ES-I3 (cell line): ENCODE measurements around the gene SLC9A8.
A peak's percentile ranks its signal among the peaks of the same experiment; 100 is the strongest.
"Not testable (repeated sequence)": the region's sequence is repeated elsewhere in the genome, so short reads cannot be mapped to it uniquely, and the experiment has no call there.

Experiments
- H3K36me3 ChIP-seq: 2 replicates; pipeline ENCODE4 v1.6.1; 2013; ENCODE audit warnings: mild to moderate bottlenecking, low read length, control low read depth, moderate library complexity; ENCODE audit not compliant: insufficient read depth
- H3K4me1 ChIP-seq: 2 replicates; pipeline ENCODE4 v1.6.1; 2013; ENCODE audit warnings: mild to moderate bottlenecking, control low read depth, low read length; ENCODE audit not compliant: insufficient read depth
- H3K9ac ChIP-seq: 2 replicates; pipeline ENCODE4 v1.6.1; 2013; ENCODE audit warnings: low read depth, mild to moderate bottlenecking, low read length, moderate library complexity
- H3K9me3 ChIP-seq: 2 replicates; pipeline ENCODE4 v1.6.1; 2013; ENCODE audit warnings: mild to moderate bottlenecking, low read length, moderate library complexity; ENCODE audit not compliant: control insufficient read depth, insufficient read depth

Gene SLC9A8

GRCh38 chr20:49796600-49797343 lies 15.9 kb upstream of the SLC9A8 start:
- H3K9ac ChIP-seq, result no peak overlapping the region
- H3K36me3 ChIP-seq, result no peaks in the 10 kb centered on the region
- no peaks in the 10 kb centered on the region for H3K9me3 ChIP-seq
- H3K4me1 ChIP-seq, result no peaks in the 10 kb centered on the region

GRCh38 chr20:49797344-49797615 lies 15.3 kb upstream of the SLC9A8 start:
- H3K36me3 ChIP-seq, result no peaks in the 10 kb centered on the region
- H3K9ac ChIP-seq, result no peak overlapping the region
- H3K4me1 ChIP-seq, result no peaks in the 10 kb centered on the region
- no peaks in the 10 kb centered on the region for H3K9me3 ChIP-seq

- no peaks in the 10 kb centered on the region for H3K9me3 ChIP-seq
- no peaks in the 10 kb centered on the region for H3K36me3 ChIP-seq
- H3K4me1 ChIP-seq, result no peaks in the 10 kb centered on the region
- no peak overlapping the region for H3K9ac ChIP-seq
These were observed 13.9 kb upstream of the SLC9A8 start for GRCh38 chr20:49798718-49799117.

- Histone ChIP-seq H3K9ac (no peak overlapping the region), H3K4me1 (no peaks in the 10 kb centered on the region), H3K9me3 (no peaks in the 10 kb centered on the region), H3K36me3 (no peaks in the 10 kb centered on the region)
These were observed 12.9 kb upstream of the SLC9A8 start for GRCh38 chr20:49799698-49800097.

GRCh38 chr20:49803418-49803817 lies 9.2 kb upstream of the SLC9A8 start:
- H3K9ac ChIP-seq, result no peak overlapping the region
- H3K4me1 ChIP-seq, result no peaks in the 10 kb centered on the region
- H3K9me3 ChIP-seq, result no peaks in the 10 kb centered on the region
- H3K36me3 ChIP-seq, result no peaks in the 10 kb centered on the region

GRCh38 chr20:49804364-49804763 lies 8.3 kb upstream of the SLC9A8 start:
- no peaks in the 10 kb centered on the region for H3K4me1 ChIP-seq
- no peaks in the 10 kb centered on the region for H3K9me3 ChIP-seq
- H3K36me3 ChIP-seq, result no peaks in the 10 kb centered on the region
- no peak overlapping the region for H3K9ac ChIP-seq

- not testable (repeated sequence) for H3K9ac ChIP-seq, H3K36me3 ChIP-seq, H3K9me3 ChIP-seq, H3K4me1 ChIP-seq
These were observed 7.3 kb upstream of the SLC9A8 start for GRCh38 chr20:49805224-49805876.

- Histone ChIP-seq H3K9ac (no peak overlapping the region), H3K36me3 (no peaks in the 10 kb centered on the region), H3K4me1 (0 out of 2 replicates have a peak, but pooled peaks cover 8% of the 10 kb centered on the region), H3K9me3 (no peaks in the 10 kb centered on the region)
These were observed 3.9 kb upstream of the SLC9A8 start for GRCh38 chr20:49808753-49809152.

GRCh38 chr20:49809803-49810359 lies 2.7 kb upstream of the SLC9A8 start:
- no peaks in the 10 kb centered on the region for H3K36me3 ChIP-seq
- H3K9ac ChIP-seq, result no peak overlapping the region
- 0 out of 2 replicates have a peak, but pooled peaks cover 8% of the 10 kb centered on the region for H3K4me1 ChIP-seq
- no peaks in the 10 kb centered on the region for H3K9me3 ChIP-seq

GRCh38 chr20:49810491-49811190 lies 2.0 kb upstream of the SLC9A8 start:
- H3K9me3 ChIP-seq, result no peaks in the 10 kb centered on the region
- H3K36me3 ChIP-seq, result no peaks in the 10 kb centered on the region
- H3K9ac ChIP-seq, result no peak overlapping the region
- H3K4me1 ChIP-seq, result 0 out of 2 replicates have a peak, but pooled peaks cover 8% of the 10 kb centered on the region

GRCh38 chr20:49811825-49812506 lies 662 bp upstream of the SLC9A8 start:
- Histone ChIP-seq H3K36me3 (no peaks in the 10 kb centered on the region), H3K9ac (peak overlapping the region; percentile 82)

GRCh38 chr20:49813305-49813974 lies 812 bp downstream of the SLC9A8 start:
- H3K36me3 ChIP-seq, result no peaks in the 10 kb centered on the region
- H3K9me3 ChIP-seq, result no peaks in the 10 kb centered on the region
- H3K4me1 ChIP-seq, result 0 out of 2 replicates have a peak, but pooled peaks cover 8% of the 10 kb centered on the region
- H3K9ac ChIP-seq, result peak overlapping the region; percentile 82

More at GRCh38 chr20:49811825-49812506, 662 bp upstream of the SLC9A8 start:
- H3K9me3 ChIP-seq, result no peaks in the 10 kb centered on the region
- H3K4me1 ChIP-seq, result 0 out of 2 replicates have a peak, but pooled peaks cover 8% of the 10 kb centered on the region

GRCh38 chr20:49814057-49814694 lies 1.5 kb downstream of the SLC9A8 start:
- Histone ChIP-seq H3K9me3 (no peaks in the 10 kb centered on the region), H3K36me3 (no peaks in the 10 kb centered on the region), H3K4me1 (0 out of 2 replicates have a peak, but pooled peaks cover 8% of the 10 kb centered on the region), H3K9ac (no peak overlapping the region)
